KMS-11 (cell line): ENCODE measurements around the gene ZDHHC6.

Source experiments
- H2AFZ ChIP-seq: fragments of 200-600 bp; sonication (generic); 2 replicates; pipeline ENCODE4 v1.6.1; 2016; ENCODE audit warnings: antibody characterized with exemption, mixed run types, low read depth
- H3K27ac ChIP-seq: fragments of 200-600 bp; sonication (generic); 2 replicates; pipeline ENCODE4 v1.6.1; 2016; ENCODE audit warnings: mild to moderate bottlenecking, mixed run types
- H3K27me3 ChIP-seq: fragments of 200-600 bp; sonication (generic); 2 replicates; pipeline ENCODE4 v1.6.1; 2017; ENCODE audit warnings: mild to moderate bottlenecking, low read depth, mixed run types, moderate library complexity; ENCODE audit not compliant: insufficient read depth
- H3K36me3 ChIP-seq: fragments of 200-600 bp; sonication (generic); 2 replicates; pipeline ENCODE4 v1.6.1; 2017; ENCODE audit warnings: mild to moderate bottlenecking, mixed run types; ENCODE audit not compliant: insufficient read depth
- H3K4me1 ChIP-seq: fragments of 200-600 bp; sonication (generic); 2 replicates; pipeline ENCODE4 v1.6.1; 2016; ENCODE audit warnings: mild to moderate bottlenecking, low read depth, mixed run types; ENCODE audit not compliant: poor library complexity, severe bottlenecking
- H3K4me2 ChIP-seq: fragments of 200-600 bp; sonication (generic); 2 replicates; pipeline ENCODE4 v1.7.0; 2016; ENCODE audit warnings: mild to moderate bottlenecking, mixed run types
- H3K4me3 ChIP-seq: fragments of 200-600 bp; sonication (generic); IDR thresholded peaks from 2 replicates; pipeline ENCODE4 v1.6.1; 2017; ENCODE audit warnings: low read depth, low read length, mixed read lengths; ENCODE audit not compliant: insufficient read depth
- H3K79me2 ChIP-seq: fragments of 200-600 bp; sonication (generic); 2 replicates; pipeline ENCODE4 v1.6.1; 2016; ENCODE audit warnings: low read depth, mixed run types; ENCODE audit not compliant: insufficient read depth
- H3K9ac ChIP-seq: fragments of 200-600 bp; sonication (generic); 2 replicates; pipeline ENCODE4 v1.6.1; 2016; ENCODE audit warnings: mild to moderate bottlenecking, mixed run types
- H4K20me1 ChIP-seq: fragments of 200-600 bp; sonication (generic); 2 replicates; pipeline ENCODE4 v1.6.1; 2016; ENCODE audit warnings: mild to moderate bottlenecking, mixed run types; ENCODE audit not compliant: insufficient read depth
- CTCF ChIP-seq: fragments of 200-600 bp; sonication (generic); conservative IDR thresholded peaks from 2 replicates; pipeline ENCODE4 v1.6.1; 2017; ENCODE audit warnings: low read depth, mild to moderate bottlenecking, antibody characterized with exemption, low read length, moderate library complexity, mixed read lengths

Gene ZDHHC6

DNA sequence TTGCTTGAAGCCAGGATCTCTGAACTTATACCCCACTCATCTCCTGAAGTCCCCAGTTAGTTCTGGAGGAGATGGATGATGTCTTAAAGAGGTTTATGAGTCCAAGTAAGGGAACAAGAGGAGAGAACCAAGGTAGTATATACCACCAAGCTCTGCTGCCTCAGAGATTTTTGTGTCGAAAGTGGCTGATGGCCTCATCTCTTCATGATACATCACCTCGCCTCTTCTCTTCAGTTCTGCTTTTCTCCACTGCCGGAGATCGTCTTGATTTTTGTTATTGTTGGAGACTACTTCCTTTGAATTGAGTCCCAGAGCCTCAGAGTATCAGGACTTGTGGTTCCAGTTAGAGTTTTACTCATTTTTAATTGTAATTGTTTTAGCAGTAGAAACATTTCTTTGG, 2.2 kb upstream of the ZDHHC6 start:
- Histone ChIP-seq H3K4me3 (no peak overlapping the region), H3K9ac (no peak overlapping the region)

DNA sequence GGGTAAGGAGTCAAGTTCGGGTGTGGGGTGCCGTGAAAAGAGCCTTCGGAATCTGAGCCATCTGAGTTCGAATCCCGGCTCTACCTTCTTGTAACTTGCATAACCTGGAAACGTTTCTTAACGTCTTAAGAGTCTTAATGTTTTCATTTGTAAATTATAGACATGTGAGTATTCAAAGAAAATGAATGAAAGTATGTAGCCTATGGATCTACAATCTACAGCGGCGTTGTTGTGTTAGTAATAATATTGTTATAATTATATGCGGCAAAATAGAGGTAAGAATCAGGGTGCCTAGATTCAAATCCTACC, 860 bp upstream of the ZDHHC6 start:
- Histone ChIP-seq H3K36me3 (peaks cover 6% of the 10 kb centered on the region; the same call in 1 of the 2 replicates), H3K27me3 (no peaks in the 10 kb centered on the region), H3K4me1 (peaks cover 18% of the 10 kb centered on the region), H2AFZ (peak overlapping the region; percentile 86), H3K4me2 (peak overlapping the region; percentile 93), H3K79me2 (peaks cover 57% of the 10 kb centered on the region), H4K20me1 (no peaks in the 10 kb centered on the region), H3K27ac (peak overlapping the region; percentile 79; the same call in 1 of the 2 replicates), H3K9ac (peak overlapping the region; percentile 87), H3K4me3 (no peak overlapping the region)
- TF ChIP-seq CTCF = no peak

More for the DNA sequence above, 2.2 kb upstream of the ZDHHC6 start:
- peaks cover 18% of the 10 kb centered on the region for H3K4me1 ChIP-seq
- peaks cover 57% of the 10 kb centered on the region for H3K79me2 ChIP-seq
- TF ChIP-seq CTCF = no peak
- no peaks in the 10 kb centered on the region for H3K27me3 ChIP-seq
- no peaks in the 10 kb centered on the region for H4K20me1 ChIP-seq
- H3K36me3 ChIP-seq = peaks cover 6% of the 10 kb centered on the region; the same call in 1 of the 2 replicates
- no peak overlapping the region for H2AFZ ChIP-seq
- H3K4me2 ChIP-seq = no peak overlapping the region
- no peak overlapping the region for H3K27ac ChIP-seq

GRCh38 chr10:112446055-112446854, 459 bp downstream of the ZDHHC6 start:
- Histone ChIP-seq H3K9ac (peak overlapping the region; percentile 87), H3K36me3 (peaks cover 6% of the 10 kb centered on the region; the same call in 1 of the 2 replicates), H3K4me3 (no peak overlapping the region), H3K27me3 (no peaks in the 10 kb centered on the region), H3K79me2 (peaks cover 53% of the 10 kb centered on the region), H2AFZ (peak overlapping the region; percentile 86), H4K20me1 (no peaks in the 10 kb centered on the region), H3K4me1 (peaks cover 18% of the 10 kb centered on the region), H3K4me2 (peak overlapping the region; percentile 93), H3K27ac (peak overlapping the region; percentile 79)
- TF ChIP-seq CTCF = no peak

- H3K27me3 ChIP-seq = no peaks in the 10 kb centered on the region
- no peak overlapping the region for H3K4me3 ChIP-seq
- H2AFZ ChIP-seq = no peak overlapping the region
- H3K4me2 ChIP-seq = no peak overlapping the region
- no peak overlapping the region for H3K27ac ChIP-seq
- peaks cover 7% of the 10 kb centered on the region for H3K4me1 ChIP-seq
- no peak for TF ChIP-seq CTCF
- H4K20me1 ChIP-seq = no peaks in the 10 kb centered on the region
- peaks cover 16% of the 10 kb centered on the region for H3K79me2 ChIP-seq
- H3K36me3 ChIP-seq = peaks cover 6% of the 10 kb centered on the region; the same call in 1 of the 2 replicates
- H3K9ac ChIP-seq = no peak overlapping the region
These were observed 4.7 kb downstream of the ZDHHC6 start for GRCh38 chr10:112442063-112442462.
